Fibroblast of the conjunctiva (primary cell): ENCODE measurements around the gene TMEM201.

Source experiments
- DNase-seq: peaks from one replicate; pipeline ENCODE4 v3.0.0-alpha.2; 2010; ENCODE audit warnings: low read depth

TMEM201 gene

DNA sequence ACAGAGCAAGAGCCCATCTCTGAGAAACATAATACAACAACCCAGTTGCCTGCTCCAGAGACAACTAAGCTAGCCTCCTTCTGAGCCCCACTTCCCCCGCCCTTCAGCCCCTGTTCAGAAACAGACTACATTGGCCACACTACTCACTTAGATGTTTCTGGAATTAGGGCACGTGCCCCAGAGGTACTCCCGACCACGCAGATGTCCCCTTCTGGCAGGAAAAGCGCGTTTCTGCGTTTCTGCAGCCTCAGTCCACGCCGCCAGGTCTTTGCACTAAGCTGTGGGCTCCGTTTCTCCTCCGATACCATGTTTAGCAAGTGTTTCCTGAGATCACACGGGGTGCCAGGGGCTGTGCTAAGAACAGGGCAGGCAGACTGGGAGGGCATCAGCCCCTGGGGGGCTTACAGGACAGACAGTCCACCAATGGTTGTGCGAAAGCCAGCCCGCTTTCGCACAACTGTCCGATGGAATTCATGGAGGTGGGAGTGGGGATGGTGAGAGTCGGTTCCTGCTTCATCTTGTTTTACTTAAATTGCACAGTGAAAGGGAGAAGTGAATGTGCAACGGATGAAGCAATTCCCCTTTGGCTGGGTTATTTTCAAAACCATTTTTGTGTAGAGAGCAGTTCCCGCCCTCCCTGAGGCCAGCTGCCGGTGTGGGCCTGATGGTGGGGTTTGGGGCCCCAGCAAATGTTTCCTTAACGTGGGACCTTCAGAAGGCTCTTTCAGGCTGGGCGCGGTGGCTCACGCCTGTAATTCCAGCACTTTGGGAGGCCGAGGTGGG, 65.5 kb downstream of the TMEM201 start:
- DNase-seq = no peak

GRCh38 chr1:9654834-9655723, 66.4 kb downstream of the TMEM201 start:
- DNase-seq = no peak

DNA sequence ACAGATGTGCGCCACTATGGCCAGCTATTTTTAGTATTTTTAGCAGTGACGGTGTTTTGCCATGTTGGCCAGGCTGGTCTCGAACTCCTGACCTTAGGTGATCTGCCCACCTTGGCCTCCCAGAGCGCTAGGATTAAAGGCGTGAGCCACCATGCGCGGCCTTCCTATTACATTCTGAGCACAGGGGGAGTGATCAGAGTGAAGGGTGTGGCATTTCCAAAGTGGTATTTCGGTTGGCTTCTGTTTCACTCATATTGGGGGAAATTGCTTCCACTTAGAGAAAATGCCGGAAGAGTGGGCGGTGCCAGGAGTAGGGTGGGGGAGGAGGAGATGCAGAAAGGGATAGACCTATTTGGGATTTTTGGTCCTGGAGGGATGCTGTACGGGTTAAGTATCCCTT, 67.1 kb downstream of the TMEM201 start:
- DNase-seq = no peak

DNA sequence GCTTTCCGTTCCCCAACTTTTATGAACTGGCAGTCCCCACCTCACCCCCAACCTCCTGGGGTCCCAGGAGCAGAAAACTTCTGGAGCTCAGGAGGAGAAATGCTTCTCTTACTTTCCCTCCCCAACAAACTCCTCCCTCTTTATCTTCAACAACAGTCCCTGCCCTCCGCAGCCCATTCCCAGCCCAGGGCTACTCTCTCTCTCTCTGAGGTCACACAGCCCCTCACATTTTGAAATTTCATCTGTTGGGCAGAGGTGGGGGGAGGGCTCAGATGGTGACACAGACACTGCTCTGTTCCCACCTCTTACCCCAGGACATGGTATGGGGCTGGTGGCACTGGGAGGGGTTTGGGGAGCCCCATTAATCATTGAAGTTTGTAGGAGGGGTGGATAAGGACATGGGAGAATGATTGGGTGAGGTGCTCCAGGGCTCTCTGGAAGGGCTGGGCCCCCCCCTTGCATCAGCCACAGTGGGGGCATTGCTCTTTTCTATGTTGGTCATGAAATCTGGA, 68.9 kb downstream of the TMEM201 start:
- DNase-seq = no peak

DNA sequence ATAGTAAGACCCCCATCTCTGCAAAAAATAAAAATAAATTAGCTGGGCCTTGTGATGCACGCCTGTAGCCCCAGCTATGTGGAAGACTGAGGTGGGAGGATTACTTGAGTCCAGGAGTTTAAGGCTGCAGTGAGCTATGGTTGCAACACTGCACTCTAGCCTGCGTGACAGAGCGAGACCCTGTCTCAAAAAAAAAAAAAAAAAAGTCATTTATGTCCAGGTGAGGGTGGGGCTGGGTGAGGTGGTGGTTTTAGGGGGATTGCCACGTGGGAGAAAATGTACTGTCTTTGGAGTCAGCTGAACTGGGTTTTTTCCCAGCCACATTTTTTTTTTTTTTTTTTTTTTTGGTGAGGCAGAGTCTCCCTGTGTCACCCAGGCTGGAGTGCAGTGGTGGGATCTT, 69.5 kb downstream of the TMEM201 start:
- DNase-seq = no peak

- DNase-seq = peak; percentile 40
Measured at GRCh38 chr1:9659328-9659727, 70.6 kb downstream of the TMEM201 start.

- no peak for DNase-seq
Measured at GRCh38 chr1:9663257-9663656, 74.5 kb downstream of the TMEM201 start.
